ENCODE measurements around the gene CTSC. TPM values are rescaled to one million over a fixed set of nuclear protein-coding genes. Genes with fewer than 3 reads are reported as not detected.

CTSC gene
- 0.77 to 4.8 TPM (median 2.7 TPM) in 3 replicates for total RNA-seq
- long read RNA-seq, full-length matches to known transcripts: 2 of 2 reads
- long read RNA-seq, partial matches to known transcripts: 0 of 2 reads
- long read RNA-seq, other reads (novel, unspliced or antisense): 0 of 2 reads

DNA sequence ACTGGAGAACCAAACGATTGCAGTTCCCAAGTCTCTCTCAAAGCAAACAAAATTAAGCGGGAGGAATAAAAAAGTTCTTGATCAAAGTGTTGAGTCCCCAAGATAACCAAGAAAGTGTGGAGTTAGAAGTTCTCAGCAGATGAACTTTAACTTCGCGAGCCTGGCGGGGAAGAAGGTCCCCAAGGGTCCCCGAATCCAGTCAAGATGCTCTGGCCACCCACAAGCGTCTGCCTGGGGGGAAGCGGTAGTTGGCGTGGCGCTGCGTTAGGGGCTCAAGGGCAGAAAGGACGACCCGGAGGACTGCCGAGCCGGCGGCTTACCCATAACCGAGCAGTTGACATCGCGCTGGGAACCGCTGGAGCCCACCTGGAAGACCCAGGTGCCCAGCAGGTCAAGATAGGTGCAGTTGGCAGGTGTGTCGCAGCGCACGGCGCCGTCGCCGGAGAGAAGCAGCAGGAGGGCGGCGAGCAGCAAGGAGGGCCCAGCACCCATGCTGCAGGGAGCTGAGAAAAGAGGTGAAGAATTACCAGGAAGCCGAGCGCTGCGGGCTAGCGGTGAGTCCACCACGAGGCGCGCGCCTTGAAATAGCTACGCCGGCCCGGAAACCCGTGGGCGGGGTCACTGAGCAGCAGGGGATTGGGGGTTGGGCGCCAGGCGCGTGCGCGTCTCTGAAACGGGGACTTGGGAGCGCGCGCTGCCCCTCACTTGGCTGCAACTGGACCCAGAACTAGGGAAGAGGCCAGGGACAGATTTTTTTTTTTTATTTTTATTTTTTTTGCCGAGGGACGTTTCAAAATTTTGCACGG, at the start of gene CTSC:
TSS of gene CTSC (minus strand) at position 556 of the 806 bp plus-strand sequence. CDS start at position 492, 64 bp downstream.
- H3K27ac Mint-ChIP-seq (ENCODE audit: unreplicated experiment): peak within 1 kb of the TSS; percentile 46
- DNase-seq (ENCODE audit: low spot score): peak; percentile 90
- H3K27me3 Mint-ChIP-seq (ENCODE audit: low read depth): peaks cover 6% of the 10 kb centered on the region
- no peaks in the 10 kb centered on the region for H3K36me3 Mint-ChIP-seq (ENCODE audit: low read depth)
- peaks cover 13% of the 10 kb centered on the region for H3K4me1 Mint-ChIP-seq (ENCODE audit: low read depth)
- TF ChIP-seq, protein P1, sequence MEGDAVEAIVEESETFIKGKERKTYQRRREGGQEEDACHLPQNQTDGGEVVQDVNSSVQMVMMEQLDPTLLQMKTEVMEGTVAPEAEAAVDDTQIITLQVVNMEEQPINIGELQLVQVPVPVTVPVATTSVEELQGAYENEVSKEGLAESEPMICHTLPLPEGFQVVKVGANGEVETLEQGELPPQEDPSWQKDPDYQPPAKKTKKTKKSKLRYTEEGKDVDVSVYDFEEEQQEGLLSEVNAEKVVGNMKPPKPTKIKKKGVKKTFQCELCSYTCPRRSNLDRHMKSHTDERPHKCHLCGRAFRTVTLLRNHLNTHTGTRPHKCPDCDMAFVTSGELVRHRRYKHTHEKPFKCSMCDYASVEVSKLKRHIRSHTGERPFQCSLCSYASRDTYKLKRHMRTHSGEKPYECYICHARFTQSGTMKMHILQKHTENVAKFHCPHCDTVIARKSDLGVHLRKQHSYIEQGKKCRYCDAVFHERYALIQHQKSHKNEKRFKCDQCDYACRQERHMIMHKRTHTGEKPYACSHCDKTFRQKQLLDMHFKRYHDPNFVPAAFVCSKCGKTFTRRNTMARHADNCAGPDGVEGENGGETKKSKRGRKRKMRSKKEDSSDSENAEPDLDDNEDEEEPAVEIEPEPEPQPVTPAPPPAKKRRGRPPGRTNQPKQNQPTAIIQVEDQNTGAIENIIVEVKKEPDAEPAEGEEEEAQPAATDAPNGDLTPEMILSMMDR (IDR thresholded peaks at IDR 0.05): no peak
- no peaks in the 10 kb centered on the region for H3K9me3 Mint-ChIP-seq (ENCODE audit: low read depth)
- H3K4me3 Mint-ChIP-seq (ENCODE audit: unreplicated experiment): peak within 1 kb of the TSS; percentile 93

DNA sequence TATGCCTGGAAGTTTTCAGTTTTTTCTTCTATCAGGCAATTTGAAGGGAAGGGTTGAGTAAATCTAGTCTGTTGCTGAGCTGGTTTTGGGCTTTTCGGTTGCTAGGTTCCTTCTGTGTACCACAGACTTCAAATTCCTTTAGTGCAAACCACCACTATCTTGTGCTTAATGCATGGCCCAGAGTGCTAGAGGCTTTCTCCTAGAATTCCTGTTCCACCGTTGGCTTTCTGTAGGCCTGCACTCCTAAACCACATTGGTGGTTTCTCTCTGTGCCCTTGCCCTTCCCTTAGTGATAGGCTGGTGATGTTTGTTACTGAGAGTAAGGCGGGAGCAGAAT, 47.1 kb upstream of the CTSC start:
- peak overlapping the region; percentile 41 for H3K27ac Mint-ChIP-seq (ENCODE audit: unreplicated experiment)
- TF ChIP-seq, protein P1 (IDR thresholded peaks at IDR 0.05): no peak
- peaks cover 12% of the 10 kb centered on the region for H3K4me1 Mint-ChIP-seq (ENCODE audit: low read depth)
- no peak overlapping the region for H3K4me3 Mint-ChIP-seq (ENCODE audit: unreplicated experiment)
- no peak for DNase-seq (ENCODE audit: low spot score)
- H3K27me3 Mint-ChIP-seq (ENCODE audit: low read depth): peaks cover 18% of the 10 kb centered on the region
- H3K36me3 Mint-ChIP-seq (ENCODE audit: low read depth): peaks cover 1% of the 10 kb centered on the region
- H3K9me3 Mint-ChIP-seq (ENCODE audit: low read depth): no peaks in the 10 kb centered on the region

DNA sequence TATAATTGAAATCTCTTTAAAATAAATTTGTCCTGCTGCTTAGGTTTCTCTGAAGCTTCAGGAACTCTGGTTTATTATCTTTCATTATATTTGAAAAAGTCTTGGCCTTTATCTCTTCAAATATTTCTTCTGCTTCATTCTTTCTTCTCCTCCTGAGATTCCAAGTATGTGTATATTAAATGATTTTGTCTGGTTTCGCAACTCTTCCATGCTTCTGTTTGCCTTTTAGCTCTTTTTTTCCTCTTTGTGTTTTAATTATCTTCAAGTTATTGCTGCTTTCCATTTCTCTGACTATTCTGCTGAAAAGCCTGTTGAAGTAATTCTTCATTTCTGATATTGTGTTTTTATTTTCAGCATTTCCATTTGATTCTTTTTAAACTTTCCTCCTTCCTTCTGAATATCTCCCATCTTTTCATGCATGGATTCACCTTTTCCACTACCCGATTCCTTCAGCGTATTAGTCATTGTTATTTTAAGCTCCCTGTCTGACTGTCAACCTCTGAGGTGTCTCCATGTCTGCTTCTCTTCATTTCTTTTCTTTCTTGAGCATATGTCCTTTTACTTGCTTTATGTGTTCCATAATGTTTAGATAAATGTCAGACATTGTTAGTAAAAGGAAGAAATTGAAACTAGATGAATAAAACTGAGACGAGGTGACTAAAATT, 46.6 kb upstream of the CTSC start:
- DNase-seq (ENCODE audit: low spot score): no peak
- no peaks in the 10 kb centered on the region for H3K9me3 Mint-ChIP-seq (ENCODE audit: low read depth)
- H3K27ac Mint-ChIP-seq (ENCODE audit: unreplicated experiment): peak overlapping the region; percentile 41
- H3K36me3 Mint-ChIP-seq (ENCODE audit: low read depth): peaks cover 1% of the 10 kb centered on the region
- H3K4me3 Mint-ChIP-seq (ENCODE audit: unreplicated experiment): no peak overlapping the region
- TF ChIP-seq, protein P1 (IDR thresholded peaks at IDR 0.05): no peak
- peaks cover 18% of the 10 kb centered on the region for H3K27me3 Mint-ChIP-seq (ENCODE audit: low read depth)
- peaks cover 12% of the 10 kb centered on the region for H3K4me1 Mint-ChIP-seq (ENCODE audit: low read depth)

DNA sequence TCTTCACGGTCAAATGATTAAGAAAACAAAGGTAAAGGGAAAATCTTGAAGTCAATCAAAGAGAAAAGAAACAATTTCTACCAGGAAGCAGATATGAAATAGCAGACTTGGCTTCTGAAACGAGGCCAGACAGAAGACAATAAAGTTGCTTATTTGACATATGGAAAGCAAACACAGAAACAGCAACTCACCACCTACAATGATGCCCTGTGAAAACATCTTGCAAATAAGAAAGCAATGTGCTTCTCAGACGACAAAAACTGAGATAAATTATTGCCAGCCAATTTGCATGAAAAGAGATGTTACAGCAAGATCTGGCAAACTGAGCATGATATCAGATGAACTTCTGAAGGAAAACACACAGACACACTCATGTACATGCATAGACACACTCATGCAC, 45.9 kb upstream of the CTSC start:
- Mint-ChIP-seq H3K4me3 (ENCODE audit: unreplicated experiment) (no peak overlapping the region), H3K27me3 (ENCODE audit: low read depth) (peaks cover 16% of the 10 kb centered on the region), H3K4me1 (ENCODE audit: low read depth) (peaks cover 12% of the 10 kb centered on the region), H3K9me3 (ENCODE audit: low read depth) (no peaks in the 10 kb centered on the region), H3K27ac (ENCODE audit: unreplicated experiment) (no peak overlapping the region), H3K36me3 (ENCODE audit: low read depth) (peaks cover 1% of the 10 kb centered on the region)
- no peak for DNase-seq (ENCODE audit: low spot score)
- TF ChIP-seq, protein P1 (IDR thresholded peaks at IDR 0.05): no peak

DNA sequence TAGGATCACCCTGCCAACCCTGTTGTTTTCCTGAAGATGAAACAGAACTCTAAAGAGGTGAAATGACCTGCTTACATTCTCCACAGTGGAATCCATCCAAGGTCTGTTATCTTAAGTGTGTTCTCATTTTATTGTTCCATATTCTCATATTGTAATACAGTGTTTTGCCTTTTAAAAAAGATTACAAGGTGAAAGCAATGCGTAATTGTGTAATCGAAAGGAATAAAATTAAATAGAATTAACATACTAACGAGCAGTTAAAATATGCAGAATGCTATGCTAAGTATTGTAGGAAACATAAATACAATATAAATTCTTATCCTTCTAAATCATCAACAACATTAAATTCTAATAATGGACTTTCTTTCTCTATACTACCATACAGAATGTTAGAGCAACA, 41.6 kb upstream of the CTSC start:
- no peak overlapping the region for H3K4me3 Mint-ChIP-seq (ENCODE audit: unreplicated experiment)
- H3K9me3 Mint-ChIP-seq (ENCODE audit: low read depth): no peaks in the 10 kb centered on the region
- no peak overlapping the region for H3K27ac Mint-ChIP-seq (ENCODE audit: unreplicated experiment)
- no peak for DNase-seq (ENCODE audit: low spot score)
- H3K36me3 Mint-ChIP-seq (ENCODE audit: low read depth): peaks cover 1% of the 10 kb centered on the region
- peaks cover 12% of the 10 kb centered on the region for H3K27me3 Mint-ChIP-seq (ENCODE audit: low read depth)
- TF ChIP-seq, protein P1 (IDR thresholded peaks at IDR 0.05): no peak
- peaks cover 2% of the 10 kb centered on the region for H3K4me1 Mint-ChIP-seq (ENCODE audit: low read depth)

All from chondrocyte (in vitro differentiated cells).